Astrocyte (in vitro differentiated cells and primary cell): Measurements from ENCODE around the gene MX2. TPM values are rescaled to one million over a fixed set of nuclear protein-coding genes. Genes with fewer than 3 reads are reported as not detected.

Experiments used
- DNase-seq: peaks from one replicate; pipeline ENCODE4 v3.0.0-alpha.2; 2010; ENCODE audit warnings: low read depth
- FAIRE-seq: peaks from 2 replicates; lab custom pipeline; 2011; peaks lifted over from hg19 to GRCh38; lab: Jason Lieb, UNC
- H2AFZ ChIP-seq: 2 replicates; pipeline ENCODE4 v1.6.0; 2012; ENCODE audit warnings: low read depth, low read length, inconsistent platforms
- H3K27ac ChIP-seq: 2 replicates; pipeline ENCODE4 v1.5.1; 2011; ENCODE audit warnings: low read depth, low read length, inconsistent platforms
- H3K27me3 ChIP-seq: 2 replicates; pipeline ENCODE4 v1.6.0; 2011; ENCODE audit warnings: low read length, inconsistent platforms; ENCODE audit not compliant: insufficient read depth
- H3K36me3 ChIP-seq: 2 replicates; pipeline ENCODE4 v1.5.1; 2011; ENCODE audit warnings: low read length, inconsistent platforms; ENCODE audit not compliant: insufficient read depth
- H3K4me1 ChIP-seq: 2 replicates; pipeline ENCODE4 v1.5.1; 2011; ENCODE audit warnings: low read length, inconsistent platforms; ENCODE audit not compliant: insufficient read depth
- H3K4me2 ChIP-seq: 2 replicates; pipeline ENCODE4 v1.6.0; 2012; ENCODE audit warnings: low read length, inconsistent platforms
- H3K4me3 ChIP-seq: 2 replicates; pipeline ENCODE4 v1.5.1; 2011; ENCODE audit warnings: low read depth, mild to moderate bottlenecking, low read length, inconsistent platforms; ENCODE audit not compliant: insufficient read depth
- H3K79me2 ChIP-seq: 2 replicates; pipeline ENCODE4 v1.6.0; 2012; ENCODE audit warnings: mild to moderate bottlenecking, low read length, inconsistent platforms; ENCODE audit not compliant: insufficient read depth
- H3K9ac ChIP-seq: 2 replicates; pipeline ENCODE4 v1.6.0; 2012; ENCODE audit warnings: mild to moderate bottlenecking, low read length, inconsistent platforms
- H3K9me3 ChIP-seq: 2 replicates; pipeline ENCODE4 v1.5.1; 2012; ENCODE audit warnings: low read depth, mild to moderate bottlenecking, low read length, inconsistent platforms; ENCODE audit not compliant: insufficient read depth
- H4K20me1 ChIP-seq: 2 replicates; pipeline ENCODE4 v1.6.0; 2012; ENCODE audit warnings: low read length, inconsistent platforms; ENCODE audit not compliant: insufficient read depth
- H3K27ac Mint-ChIP-seq: one replicate; pipeline ENCODE4 v1.8.0; 2021; ENCODE audit warnings: mild to moderate bottlenecking, mixed read lengths; ENCODE audit not compliant: unreplicated experiment
- H3K27me3 Mint-ChIP-seq: one replicate; pipeline ENCODE4 v1.8.0; 2021; ENCODE audit warnings: low read depth, mixed read lengths; ENCODE audit not compliant: unreplicated experiment
- H3K36me3 Mint-ChIP-seq: one replicate; pipeline ENCODE4 v1.8.0; 2021; ENCODE audit warnings: low read depth, mixed read lengths; ENCODE audit not compliant: unreplicated experiment
- H3K4me1 Mint-ChIP-seq: one replicate; pipeline ENCODE4 v1.8.0; 2021; ENCODE audit warnings: low read depth, mixed read lengths; ENCODE audit not compliant: unreplicated experiment
- H3K4me3 Mint-ChIP-seq: one replicate; pipeline ENCODE4 v1.8.0; 2021; ENCODE audit warnings: mild to moderate bottlenecking, moderate library complexity, mixed read lengths; ENCODE audit not compliant: unreplicated experiment
- H3K9me3 Mint-ChIP-seq: one replicate; pipeline ENCODE4 v1.8.0; 2021; ENCODE audit warnings: mild to moderate bottlenecking, mixed read lengths; ENCODE audit not compliant: unreplicated experiment
- EZH2 ChIP-seq: IDR thresholded peaks from 2 replicates; pipeline ENCODE4 v1.6.1; 2012; ENCODE audit warnings: mild to moderate bottlenecking, low read length, inconsistent platforms; ENCODE audit not compliant: insufficient read depth
- total RNA-seq: library from RNA; stranded (reverse); gene quantifications from 2 replicates; pipeline ENCODE4 v1.2.1, GENCODE V29; 2021
- TF ChIP-seq, protein P1 (sequence below): IDR thresholded peaks from 2 replicates; pipeline ENCODE4 v1.5.1; 2011; ENCODE audit warnings: low read depth, mild to moderate bottlenecking, inconsistent platforms, low read length, moderate library complexity; ENCODE audit not compliant: insufficient read depth

The MX2 gene
- total RNA-seq, 1 donor from 2014 or later, result 8.6 TPM

DNA sequence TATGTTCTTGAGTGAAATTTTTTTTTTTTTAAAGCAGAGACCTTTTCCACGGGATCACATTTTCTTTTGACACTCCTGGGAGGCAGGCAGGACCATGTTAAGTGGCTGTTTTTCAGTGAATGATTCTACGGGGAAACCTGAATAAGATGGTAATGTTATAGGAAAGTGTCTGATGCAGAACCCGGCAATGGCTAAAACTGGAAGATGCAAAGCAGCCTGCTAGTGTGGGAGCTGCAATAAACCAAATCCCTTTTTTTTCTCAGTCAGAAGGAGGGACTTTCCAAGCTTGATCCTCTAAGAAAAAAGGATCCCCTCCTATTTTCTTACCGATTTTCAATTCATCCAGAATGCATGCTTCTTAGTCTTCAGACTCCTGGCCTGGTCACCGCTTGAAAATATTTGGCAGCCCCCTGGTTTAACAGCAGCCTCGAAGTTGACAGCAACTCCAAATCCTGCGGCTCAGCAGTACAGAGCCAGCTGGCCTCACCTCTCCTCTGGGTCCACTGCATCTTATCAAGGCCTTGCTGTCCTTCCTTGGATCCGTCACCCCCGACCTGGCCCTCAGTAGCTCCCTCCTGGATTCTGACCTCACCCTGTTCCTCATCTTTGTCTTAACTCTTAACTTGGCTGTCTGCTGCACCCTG lies 5.6 kb downstream of the MX2 start:
- H3K4me3 Mint-ChIP-seq, result no peak overlapping the region
- H3K27ac ChIP-seq, result no peak overlapping the region
- peaks cover 20% of the 10 kb centered on the region for H3K27me3 Mint-ChIP-seq
- no peak for TF ChIP-seq EZH2
- TF ChIP-seq, protein P1, sequence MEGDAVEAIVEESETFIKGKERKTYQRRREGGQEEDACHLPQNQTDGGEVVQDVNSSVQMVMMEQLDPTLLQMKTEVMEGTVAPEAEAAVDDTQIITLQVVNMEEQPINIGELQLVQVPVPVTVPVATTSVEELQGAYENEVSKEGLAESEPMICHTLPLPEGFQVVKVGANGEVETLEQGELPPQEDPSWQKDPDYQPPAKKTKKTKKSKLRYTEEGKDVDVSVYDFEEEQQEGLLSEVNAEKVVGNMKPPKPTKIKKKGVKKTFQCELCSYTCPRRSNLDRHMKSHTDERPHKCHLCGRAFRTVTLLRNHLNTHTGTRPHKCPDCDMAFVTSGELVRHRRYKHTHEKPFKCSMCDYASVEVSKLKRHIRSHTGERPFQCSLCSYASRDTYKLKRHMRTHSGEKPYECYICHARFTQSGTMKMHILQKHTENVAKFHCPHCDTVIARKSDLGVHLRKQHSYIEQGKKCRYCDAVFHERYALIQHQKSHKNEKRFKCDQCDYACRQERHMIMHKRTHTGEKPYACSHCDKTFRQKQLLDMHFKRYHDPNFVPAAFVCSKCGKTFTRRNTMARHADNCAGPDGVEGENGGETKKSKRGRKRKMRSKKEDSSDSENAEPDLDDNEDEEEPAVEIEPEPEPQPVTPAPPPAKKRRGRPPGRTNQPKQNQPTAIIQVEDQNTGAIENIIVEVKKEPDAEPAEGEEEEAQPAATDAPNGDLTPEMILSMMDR, result no peak
- H3K4me2 ChIP-seq, result no peak overlapping the region
- DNase-seq (no peak), FAIRE-seq (no peak)
- H3K36me3 ChIP-seq, result no peaks in the 10 kb centered on the region
- H3K9me3 ChIP-seq, result peaks cover 4% of the 10 kb centered on the region
- H3K79me2 ChIP-seq, result no peaks in the 10 kb centered on the region
- peaks cover 11% of the 10 kb centered on the region for H3K36me3 Mint-ChIP-seq
- no peaks in the 10 kb centered on the region for H3K4me1 ChIP-seq
- H3K27me3 ChIP-seq, result peaks cover 6% of the 10 kb centered on the region
- H3K27ac Mint-ChIP-seq, result no peak overlapping the region
- H3K4me3 ChIP-seq, result no peak overlapping the region
- no peaks in the 10 kb centered on the region for H4K20me1 ChIP-seq
- H3K4me1 Mint-ChIP-seq, result peaks cover 27% of the 10 kb centered on the region
- H3K9ac ChIP-seq, result no peak overlapping the region
- H3K9me3 Mint-ChIP-seq, result peaks cover 14% of the 10 kb centered on the region
- H2AFZ ChIP-seq, result no peak overlapping the region

DNA sequence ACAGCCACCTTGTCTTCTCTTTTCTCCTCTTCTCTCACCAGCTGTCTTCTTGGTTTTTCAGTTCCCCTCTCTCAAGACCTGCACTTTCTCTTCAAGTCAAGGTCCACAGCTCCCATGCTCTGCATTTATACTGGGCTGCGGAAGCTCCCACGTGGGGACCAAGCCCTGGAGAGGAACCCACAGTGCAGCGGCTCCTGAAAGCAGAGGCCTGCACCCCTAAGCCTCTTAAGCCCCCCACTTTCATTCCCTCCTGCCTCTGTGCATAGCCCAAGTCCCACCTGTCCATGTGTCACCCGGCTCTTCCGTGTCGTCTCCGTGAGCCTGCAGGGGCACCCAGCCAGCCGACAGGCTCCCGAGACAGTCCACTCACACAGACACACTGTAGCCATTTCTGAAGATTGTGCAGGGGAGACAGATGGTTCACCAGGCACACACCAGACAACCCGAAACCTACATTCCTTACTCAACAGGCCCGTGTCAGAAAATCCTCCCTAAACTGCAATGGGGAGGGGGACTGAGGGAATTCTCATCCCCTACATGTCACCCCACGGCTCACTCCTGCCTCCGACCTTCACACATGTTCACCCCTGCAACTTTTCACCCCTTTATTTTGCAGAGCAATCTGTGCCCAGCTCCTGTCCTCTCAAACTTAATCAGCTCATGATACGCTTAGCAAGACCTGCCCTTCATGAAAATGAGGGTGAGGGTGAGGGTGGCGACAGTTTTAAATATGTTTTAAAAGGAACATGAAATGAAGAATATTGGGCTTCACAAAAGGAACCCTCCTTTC lies 6.3 kb downstream of the MX2 start:
- Mint-ChIP-seq H3K27ac (no peak overlapping the region), H3K9me3 (peaks cover 10% of the 10 kb centered on the region), H3K36me3 (peaks cover 13% of the 10 kb centered on the region), H3K4me1 (peaks cover 27% of the 10 kb centered on the region), H3K4me3 (no peak overlapping the region), H3K27me3 (peaks cover 20% of the 10 kb centered on the region)
- Histone ChIP-seq H4K20me1 (no peaks in the 10 kb centered on the region), H3K4me3 (no peak overlapping the region), H3K4me2 (no peak overlapping the region), H3K27me3 (peaks cover 6% of the 10 kb centered on the region), H3K27ac (no peak overlapping the region), H2AFZ (no peak overlapping the region), H3K4me1 (no peaks in the 10 kb centered on the region), H3K36me3 (no peaks in the 10 kb centered on the region), H3K9me3 (peaks cover 4% of the 10 kb centered on the region), H3K9ac (no peak overlapping the region), H3K79me2 (no peaks in the 10 kb centered on the region)
- DNase-seq (no peak), FAIRE-seq (no peak)
- no peak for TF ChIP-seq EZH2
- TF ChIP-seq, protein P1, result no peak

DNA sequence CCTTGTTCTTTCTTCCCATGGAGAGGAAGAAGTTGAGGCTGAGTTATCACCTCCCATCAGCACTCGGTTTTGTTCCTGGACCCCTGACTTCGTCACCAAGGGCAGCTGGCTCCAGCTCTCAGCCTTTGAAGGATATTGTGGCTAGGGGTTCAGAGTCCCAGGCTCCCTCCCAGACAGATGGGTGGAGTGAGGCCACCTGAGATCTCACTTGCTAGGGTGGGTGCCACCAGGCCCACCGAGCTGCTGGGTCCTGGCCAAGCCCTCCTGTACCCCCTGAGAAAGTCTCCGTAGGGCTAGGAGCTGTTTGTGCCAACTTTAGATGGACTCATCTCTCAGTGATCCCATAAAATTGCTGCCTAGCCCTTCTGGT lies 6.9 kb downstream of the MX2 start:
- FAIRE-seq, result no peak

More for the DNA sequence above, 6.9 kb downstream of the MX2 start:
- Histone ChIP-seq H3K4me1 (no peaks in the 10 kb centered on the region), H3K9ac (no peak overlapping the region), H3K4me3 (no peak overlapping the region), H3K27me3 (peaks cover 6% of the 10 kb centered on the region), H2AFZ (no peak overlapping the region), H3K27ac (no peak overlapping the region), H3K4me2 (no peak overlapping the region), H4K20me1 (no peaks in the 10 kb centered on the region), H3K36me3 (no peaks in the 10 kb centered on the region), H3K79me2 (no peaks in the 10 kb centered on the region), H3K9me3 (peaks cover 4% of the 10 kb centered on the region)
- H3K4me1 Mint-ChIP-seq, result peaks cover 27% of the 10 kb centered on the region
- no peak for DNase-seq
- TF ChIP-seq, protein P1, result no peak
- H3K4me3 Mint-ChIP-seq, result no peak overlapping the region
- no peak overlapping the region for H3K27ac Mint-ChIP-seq
- peaks cover 20% of the 10 kb centered on the region for H3K27me3 Mint-ChIP-seq
- H3K36me3 Mint-ChIP-seq, result peaks cover 13% of the 10 kb centered on the region
- peaks cover 7% of the 10 kb centered on the region for H3K9me3 Mint-ChIP-seq
